SU-DHL-6 (cell line): ENCODE data around the gene RELN.

ENCODE experiments used
- H2AFZ ChIP-seq: fragments of 200-600 bp; sonication (generic); 2 replicates; pipeline ENCODE4 v1.6.1; 2014; ENCODE audit warnings: low read depth, mild to moderate bottlenecking, moderate library complexity, mixed read lengths, antibody characterized with exemption, low read length; ENCODE audit not compliant: severe bottlenecking
- H3F3A ChIP-seq: fragments of 200-600 bp; shearing (Covaris generic); 2 replicates; pipeline ENCODE4 v1.6.0; 2016; ENCODE audit warnings: antibody characterized with exemption, mild to moderate bottlenecking; ENCODE audit not compliant: insufficient read depth
- H3K27ac ChIP-seq: fragments of 200-600 bp; sonication (generic); 2 replicates; pipeline ENCODE4 v1.5.1; 2016; ENCODE audit warnings: low read depth, mild to moderate bottlenecking, low read length, moderate library complexity, mixed read lengths
- H3K27me3 ChIP-seq: fragments of 200-600 bp; sonication (generic), shearing (Covaris generic); 2 replicates; pipeline ENCODE4 v1.6.0; 2014; ENCODE audit warnings: mild to moderate bottlenecking, low read length
- H3K36me3 ChIP-seq: fragments of 200-600 bp; sonication (generic); 2 replicates; pipeline ENCODE4 v1.6.1; 2014; ENCODE audit warnings: mild to moderate bottlenecking, low read length, mixed read lengths
- H3K4me2 ChIP-seq: fragments of 300-600, 200-600 bp; shearing (Covaris generic), sonication (generic); 2 replicates; pipeline ENCODE4 v1.6.0; 2014; ENCODE audit warnings: low read length, low read depth, mild to moderate bottlenecking; ENCODE audit not compliant: poor library complexity, severe bottlenecking
- H3K4me3 ChIP-seq: fragments of 200-600 bp; sonication (generic); 2 replicates; pipeline ENCODE4 v1.5.1; 2014; ENCODE audit warnings: antibody characterized with exemption, low read length, mild to moderate bottlenecking, mixed read lengths; ENCODE audit not compliant: insufficient read depth, poor library complexity, severe bottlenecking
- H3K79me2 ChIP-seq: fragments of 200-600 bp; sonication (generic); 2 replicates; pipeline ENCODE4 v1.6.1; 2014; ENCODE audit warnings: mild to moderate bottlenecking, low read length, moderate library complexity; ENCODE audit not compliant: insufficient read depth
- H3K9ac ChIP-seq: fragments of 200-600 bp; sonication (generic); 2 replicates; pipeline ENCODE4 v1.7.0; 2014; ENCODE audit warnings: mild to moderate bottlenecking, low read length
- H3K9me2 ChIP-seq: fragments of 200-600 bp; sonication (generic); replicated peaks from 2 replicates; pipeline ENCODE4 v1.6.1; 2014; ENCODE audit warnings: low read length; ENCODE audit not compliant: insufficient read depth
- H3K9me3 ChIP-seq: fragments of 200-600 bp; sonication (generic); 2 replicates; pipeline ENCODE4 v1.6.1; 2014; ENCODE audit warnings: low read length, mixed read lengths; ENCODE audit not compliant: insufficient read depth
- H4K20me1 ChIP-seq: fragments of 200-600 bp; sonication (generic); 2 replicates; pipeline ENCODE4 v1.6.1; 2014; ENCODE audit warnings: low read depth, mild to moderate bottlenecking, antibody characterized with exemption, low read length, moderate library complexity, mixed read lengths
- EZH2phosphoT487 ChIP-seq: fragments of 200-600 bp; sonication (generic), shearing (Covaris generic); conservative IDR thresholded peaks from 2 replicates; pipeline ENCODE4 v1.6.1; 2018; ENCODE audit warnings: mild to moderate bottlenecking, antibody characterized with exemption, low read length, moderate library complexity, mixed read lengths
- TF ChIP-seq, protein P1 (sequence below): fragments of 200-600 bp; sonication (generic); IDR thresholded peaks from one replicate; pipeline ENCODE4 v1.5.1; 2017; ENCODE audit warnings: antibody characterized with exemption, mild to moderate bottlenecking, low read length, moderate library complexity; ENCODE audit not compliant: insufficient read depth, poor library complexity, severe bottlenecking

RELN gene

DNA sequence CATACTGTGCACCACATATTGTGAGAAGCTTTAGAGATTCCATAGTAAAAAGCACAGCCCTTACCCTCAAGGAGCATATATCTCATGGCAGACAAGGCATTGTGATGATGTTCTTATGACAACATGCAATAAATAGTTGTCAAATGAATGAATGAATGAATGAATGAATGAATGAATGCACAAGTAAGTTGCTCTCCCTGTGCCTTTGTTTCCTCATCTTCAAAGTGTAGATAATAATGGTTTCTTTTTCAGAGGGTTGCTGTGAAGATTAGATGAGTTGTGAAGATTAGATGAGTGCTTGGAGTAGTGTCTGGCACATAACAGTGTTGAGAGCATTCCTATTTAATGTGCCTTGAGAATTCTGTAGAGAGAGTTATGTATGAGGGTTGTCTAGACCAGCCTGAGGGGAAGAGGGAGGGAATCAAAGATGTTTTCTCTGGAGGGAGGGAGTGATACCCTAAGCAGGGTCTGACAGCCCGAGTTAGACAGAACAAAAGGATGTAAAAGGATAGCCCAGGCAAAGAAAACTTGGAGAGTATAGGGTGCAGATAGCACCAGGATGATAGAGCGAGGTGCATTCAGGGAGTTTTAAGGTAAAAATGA lies 217.2 kb downstream of the RELN start:
- H3K4me2 ChIP-seq: no peak overlapping the region

DNA sequence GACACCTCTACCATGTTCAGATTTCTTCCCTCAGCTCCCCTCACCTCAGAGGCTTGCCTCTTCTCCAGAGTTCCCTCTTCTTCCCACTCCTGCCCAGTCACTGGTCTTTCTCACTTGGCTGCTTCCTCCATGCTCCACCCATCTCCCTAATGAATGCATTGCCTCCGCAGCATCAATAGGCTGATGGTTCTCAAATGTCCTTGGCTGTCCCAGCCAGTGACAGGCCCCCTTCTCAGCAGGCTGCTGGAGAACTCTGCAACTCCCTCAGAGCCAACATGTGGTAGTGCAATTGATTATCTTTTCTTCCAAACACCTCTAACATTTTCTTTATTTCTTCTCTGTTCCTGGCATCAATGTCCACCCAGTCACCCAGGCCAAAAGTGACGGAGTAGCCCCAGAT lies 218.2 kb downstream of the RELN start:
- Histone ChIP-seq H3K27me3 (no peaks in the 10 kb centered on the region), H3K36me3 (no peaks in the 10 kb centered on the region), H4K20me1 (no peaks in the 10 kb centered on the region), H3K4me2 (no peak overlapping the region), H3K4me3 (no peak overlapping the region), H2AFZ (no peak overlapping the region), H3F3A (no peaks in the 10 kb centered on the region), H3K9me3 (no peaks in the 10 kb centered on the region), H3K27ac (no peak overlapping the region), H3K9ac (no peak overlapping the region), H3K9me2 (no peaks in the 10 kb centered on the region), H3K79me2 (no peaks in the 10 kb centered on the region)
- no peak for TF ChIP-seq EZH2phosphoT487
- TF ChIP-seq, protein P1, sequence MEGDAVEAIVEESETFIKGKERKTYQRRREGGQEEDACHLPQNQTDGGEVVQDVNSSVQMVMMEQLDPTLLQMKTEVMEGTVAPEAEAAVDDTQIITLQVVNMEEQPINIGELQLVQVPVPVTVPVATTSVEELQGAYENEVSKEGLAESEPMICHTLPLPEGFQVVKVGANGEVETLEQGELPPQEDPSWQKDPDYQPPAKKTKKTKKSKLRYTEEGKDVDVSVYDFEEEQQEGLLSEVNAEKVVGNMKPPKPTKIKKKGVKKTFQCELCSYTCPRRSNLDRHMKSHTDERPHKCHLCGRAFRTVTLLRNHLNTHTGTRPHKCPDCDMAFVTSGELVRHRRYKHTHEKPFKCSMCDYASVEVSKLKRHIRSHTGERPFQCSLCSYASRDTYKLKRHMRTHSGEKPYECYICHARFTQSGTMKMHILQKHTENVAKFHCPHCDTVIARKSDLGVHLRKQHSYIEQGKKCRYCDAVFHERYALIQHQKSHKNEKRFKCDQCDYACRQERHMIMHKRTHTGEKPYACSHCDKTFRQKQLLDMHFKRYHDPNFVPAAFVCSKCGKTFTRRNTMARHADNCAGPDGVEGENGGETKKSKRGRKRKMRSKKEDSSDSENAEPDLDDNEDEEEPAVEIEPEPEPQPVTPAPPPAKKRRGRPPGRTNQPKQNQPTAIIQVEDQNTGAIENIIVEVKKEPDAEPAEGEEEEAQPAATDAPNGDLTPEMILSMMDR: no peak

More for the DNA sequence above, 217.2 kb downstream of the RELN start:
- TF ChIP-seq, protein P1: no peak
- no peak for TF ChIP-seq EZH2phosphoT487
- Histone ChIP-seq H2AFZ (no peak overlapping the region), H3K79me2 (no peaks in the 10 kb centered on the region), H4K20me1 (no peaks in the 10 kb centered on the region), H3K9me2 (no peaks in the 10 kb centered on the region), H3K9ac (no peak overlapping the region), H3K4me3 (no peak overlapping the region), H3K9me3 (no peaks in the 10 kb centered on the region), H3K36me3 (no peaks in the 10 kb centered on the region), H3K27ac (no peak overlapping the region), H3K27me3 (no peaks in the 10 kb centered on the region), H3F3A (no peaks in the 10 kb centered on the region)

DNA sequence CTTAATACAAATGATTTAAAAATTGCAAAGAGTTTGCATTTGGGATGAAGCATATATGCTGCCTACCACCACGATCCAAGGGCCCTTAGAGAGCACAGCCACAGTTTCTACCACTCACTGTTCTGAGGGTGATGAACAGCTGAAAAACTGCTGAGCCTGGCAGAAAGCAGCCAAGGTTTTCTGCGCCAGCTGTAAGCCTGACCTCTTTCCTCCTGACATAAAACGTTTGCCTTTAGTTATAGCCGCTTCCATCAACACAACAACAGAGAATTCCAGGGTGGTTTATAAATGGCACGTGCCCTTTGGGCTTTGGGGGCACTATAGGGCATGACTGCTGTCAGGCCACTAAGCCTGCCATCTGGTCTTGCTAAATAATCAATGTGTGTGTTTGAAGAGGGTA lies 222.8 kb downstream of the RELN start:
- Histone ChIP-seq H3F3A (no peaks in the 10 kb centered on the region), H3K9ac (no peak overlapping the region), H3K79me2 (no peaks in the 10 kb centered on the region), H3K4me2 (no peak overlapping the region), H2AFZ (no peak overlapping the region), H3K27me3 (no peaks in the 10 kb centered on the region), H3K4me3 (no peak overlapping the region), H3K9me3 (no peaks in the 10 kb centered on the region), H3K9me2 (no peaks in the 10 kb centered on the region), H3K27ac (no peak overlapping the region), H3K36me3 (no peaks in the 10 kb centered on the region), H4K20me1 (no peaks in the 10 kb centered on the region)
- TF ChIP-seq, protein P1: no peak
- TF ChIP-seq EZH2phosphoT487: no peak
